GM18507 (cell line): ENCODE data around the gene LPP.
"Not testable (repeated sequence)": the region's sequence is repeated elsewhere in the genome, so short reads cannot be mapped to it uniquely, and the experiment has no call there.

Experiments used
- DNase-seq: peaks from one replicate; pipeline ENCODE4 v3.0.0; 2011; ENCODE audit warnings: low read depth; ENCODE audit not compliant: insufficient read length; ENCODE audit errors: extremely low spot score
- FAIRE-seq: peaks from 2 replicates; lab custom pipeline; 2011; peaks lifted over from hg19 to GRCh38; lab: Jason Lieb, UNC

Gene LPP

GRCh38 chr3:188401244-188401993 is 247.5 kb downstream of the LPP start:
- no peak for FAIRE-seq
- no peak for DNase-seq

- no peak for FAIRE-seq
Observed at GRCh38 chr3:188402229-188402628, 248.3 kb downstream of the LPP start.

GRCh38 chr3:188403404-188403803 is 249.4 kb downstream of the LPP start:
- FAIRE-seq (no peak), DNase-seq (no peak)

More at GRCh38 chr3:188402229-188402628, 248.3 kb downstream of the LPP start:
- no peak for DNase-seq

GRCh38 chr3:188404124-188404523 is 250.2 kb downstream of the LPP start:
- FAIRE-seq: no peak
- DNase-seq: no peak

GRCh38 chr3:188404701-188405100 is 250.7 kb downstream of the LPP start:
- DNase-seq (no peak), FAIRE-seq (no peak)

- DNase-seq (no peak), FAIRE-seq (no peak)
Observed at GRCh38 chr3:188407158-188407880, 253.4 kb downstream of the LPP start.

- FAIRE-seq (no peak), DNase-seq (no peak)
Observed at GRCh38 chr3:188408831-188409230, 254.9 kb downstream of the LPP start.

GRCh38 chr3:188411750-188412149 is 257.8 kb downstream of the LPP start:
- DNase-seq (no peak), FAIRE-seq (no peak)

GRCh38 chr3:188415196-188415595 is 261.2 kb downstream of the LPP start:
- DNase-seq (no peak), FAIRE-seq (no peak)

GRCh38 chr3:188416041-188416440 is 262.1 kb downstream of the LPP start:
- FAIRE-seq: no peak
- no peak for DNase-seq

- FAIRE-seq (no peak), DNase-seq (no peak)
Observed at GRCh38 chr3:188417271-188417696, 263.3 kb downstream of the LPP start.

- FAIRE-seq (no peak), DNase-seq (no peak)
Observed at GRCh38 chr3:188417766-188418165, 263.8 kb downstream of the LPP start.

GRCh38 chr3:188421151-188421821 is 267.3 kb downstream of the LPP start:
- DNase-seq (no peak), FAIRE-seq (no peak)

GRCh38 chr3:188421836-188422540 is 268.0 kb downstream of the LPP start:
- DNase-seq (no peak), FAIRE-seq (peak; percentile 92)

- FAIRE-seq, DNase-seq: not testable (repeated sequence)
Observed at GRCh38 chr3:188427981-188428380, 274.0 kb downstream of the LPP start.

GRCh38 chr3:188431040-188431439 is 277.1 kb downstream of the LPP start:
- DNase-seq: no peak
- no peak for FAIRE-seq

GRCh38 chr3:188431553-188431952 is 277.6 kb downstream of the LPP start:
- no peak for DNase-seq
- no peak for FAIRE-seq

GRCh38 chr3:188432802-188433520 is 279.0 kb downstream of the LPP start:
- FAIRE-seq: no peak
- no peak for DNase-seq

GRCh38 chr3:188433521-188434150 is 279.7 kb downstream of the LPP start:
- DNase-seq (no peak), FAIRE-seq (peak; percentile 56)
